ENCODE measurements around the gene LRRK1.

LRRK1 gene

GRCh38 chr15:101107101-101107500 lies 187.9 kb downstream of the LRRK1 start:
- Histone ChIP-seq H3K4me1 (ENCODE audit: insufficient read depth, low read length) (peaks cover 13% of the 10 kb centered on the region; the same call in 1 of the 2 replicates), H3K9ac (ENCODE audit: low read depth, low read length) (no peak overlapping the region), H3K4me3 (ENCODE audit: low read length) (no peak overlapping the region), H3K27ac (ENCODE audit: low read depth, low read length) (no peak overlapping the region), H3K27me3 (ENCODE audit: insufficient read depth, low read length) (no peaks in the 10 kb centered on the region), H3K9me3 (ENCODE audit: insufficient read depth, low read depth, low read length) (no peaks in the 10 kb centered on the region), H3K36me3 (ENCODE audit: insufficient read depth, low read length) (no peaks in the 10 kb centered on the region)
- WGBS, result 89% methylated on average over 7 of the region's 7 CpGs

GRCh38 chr15:101107625-101108460 lies 188.7 kb downstream of the LRRK1 start:
- Histone ChIP-seq H3K4me1 (ENCODE audit: insufficient read depth, low read length) (peaks cover 13% of the 10 kb centered on the region; the same call in 1 of the 2 replicates), H3K4me3 (ENCODE audit: low read length) (no peak overlapping the region), H3K36me3 (ENCODE audit: insufficient read depth, low read length) (no peaks in the 10 kb centered on the region), H3K9ac (ENCODE audit: low read depth, low read length) (no peak overlapping the region), H3K9me3 (ENCODE audit: insufficient read depth, low read depth, low read length) (no peaks in the 10 kb centered on the region), H3K27ac (ENCODE audit: low read depth, low read length) (no peak overlapping the region), H3K27me3 (ENCODE audit: insufficient read depth, low read length) (no peaks in the 10 kb centered on the region)
- 79% methylated on average over 6 of the region's 6 CpGs for WGBS

GRCh38 chr15:101108461-101108775 lies 189.3 kb downstream of the LRRK1 start:
- H3K9ac ChIP-seq (ENCODE audit: low read depth, low read length), result no peak overlapping the region
- H3K36me3 ChIP-seq (ENCODE audit: insufficient read depth, low read length), result no peaks in the 10 kb centered on the region
- WGBS, result 93% methylated on average over 10 of the region's 10 CpGs
- no peak overlapping the region for H3K4me3 ChIP-seq (ENCODE audit: low read length)
- no peaks in the 10 kb centered on the region for H3K9me3 ChIP-seq (ENCODE audit: insufficient read depth, low read depth, low read length)
- H3K27ac ChIP-seq (ENCODE audit: low read depth, low read length), result no peak overlapping the region
- H3K27me3 ChIP-seq (ENCODE audit: insufficient read depth, low read length), result no peaks in the 10 kb centered on the region
- peaks cover 13% of the 10 kb centered on the region; the same call in 1 of the 2 replicates for H3K4me1 ChIP-seq (ENCODE audit: insufficient read depth, low read length)

GRCh38 chr15:101108791-101109190 lies 189.6 kb downstream of the LRRK1 start:
- Histone ChIP-seq H3K9ac (ENCODE audit: low read depth, low read length) (no peak overlapping the region), H3K4me3 (ENCODE audit: low read length) (no peak overlapping the region), H3K4me1 (ENCODE audit: insufficient read depth, low read length) (peaks cover 13% of the 10 kb centered on the region; the same call in 1 of the 2 replicates), H3K36me3 (ENCODE audit: insufficient read depth, low read length) (no peaks in the 10 kb centered on the region), H3K27ac (ENCODE audit: low read depth, low read length) (no peak overlapping the region), H3K27me3 (ENCODE audit: insufficient read depth, low read length) (no peaks in the 10 kb centered on the region), H3K9me3 (ENCODE audit: insufficient read depth, low read depth, low read length) (no peaks in the 10 kb centered on the region)
- 97% methylated on average over 7 of the region's 7 CpGs for WGBS

GRCh38 chr15:101110681-101111569 lies 191.8 kb downstream of the LRRK1 start:
- Histone ChIP-seq H3K27ac (ENCODE audit: low read depth, low read length) (no peak overlapping the region), H3K27me3 (ENCODE audit: insufficient read depth, low read length) (no peaks in the 10 kb centered on the region), H3K9ac (ENCODE audit: low read depth, low read length) (no peak overlapping the region), H3K4me1 (ENCODE audit: insufficient read depth, low read length) (peaks cover 2% of the 10 kb centered on the region; the same call in 1 of the 2 replicates), H3K9me3 (ENCODE audit: insufficient read depth, low read depth, low read length) (no peaks in the 10 kb centered on the region), H3K36me3 (ENCODE audit: insufficient read depth, low read length) (no peaks in the 10 kb centered on the region), H3K4me3 (ENCODE audit: low read length) (no peak overlapping the region)
- 95% methylated on average over 21 of the region's 23 CpGs for WGBS

- H3K9me3 ChIP-seq (ENCODE audit: insufficient read depth, low read depth, low read length), result no peaks in the 10 kb centered on the region
- no peaks in the 10 kb centered on the region for H3K27me3 ChIP-seq (ENCODE audit: insufficient read depth, low read length)
- H3K9ac ChIP-seq (ENCODE audit: low read depth, low read length), result no peak overlapping the region
- no peak overlapping the region for H3K4me3 ChIP-seq (ENCODE audit: low read length)
- no peaks in the 10 kb centered on the region for H3K4me1 ChIP-seq (ENCODE audit: insufficient read depth, low read length)
- H3K36me3 ChIP-seq (ENCODE audit: insufficient read depth, low read length), result no peaks in the 10 kb centered on the region
- WGBS, result 95% methylated on average over 16 of the region's 16 CpGs
- no peak overlapping the region for H3K27ac ChIP-seq (ENCODE audit: low read depth, low read length)
Measured at GRCh38 chr15:101111570-101112262, 192.6 kb downstream of the LRRK1 start.

- no peaks in the 10 kb centered on the region for H3K36me3 ChIP-seq (ENCODE audit: insufficient read depth, low read length)
- no peaks in the 10 kb centered on the region for H3K4me1 ChIP-seq (ENCODE audit: insufficient read depth, low read length)
- H3K4me3 ChIP-seq (ENCODE audit: low read length), result no peak overlapping the region
- no peaks in the 10 kb centered on the region for H3K9me3 ChIP-seq (ENCODE audit: insufficient read depth, low read depth, low read length)
- no peak overlapping the region for H3K9ac ChIP-seq (ENCODE audit: low read depth, low read length)
- no peaks in the 10 kb centered on the region for H3K27me3 ChIP-seq (ENCODE audit: insufficient read depth, low read length)
- WGBS, result 90% methylated on average over 16 of the region's 16 CpGs
- H3K27ac ChIP-seq (ENCODE audit: low read depth, low read length), result no peak overlapping the region
Measured at GRCh38 chr15:101112336-101113113, 193.4 kb downstream of the LRRK1 start.

- Histone ChIP-seq H3K36me3 (ENCODE audit: insufficient read depth, low read length) (no peaks in the 10 kb centered on the region), H3K27me3 (ENCODE audit: insufficient read depth, low read length) (no peaks in the 10 kb centered on the region), H3K9ac (ENCODE audit: low read depth, low read length) (no peak overlapping the region), H3K9me3 (ENCODE audit: insufficient read depth, low read depth, low read length) (no peaks in the 10 kb centered on the region), H3K4me1 (ENCODE audit: insufficient read depth, low read length) (no peaks in the 10 kb centered on the region), H3K4me3 (ENCODE audit: low read length) (no peak overlapping the region), H3K27ac (ENCODE audit: low read depth, low read length) (no peak overlapping the region)
- WGBS, result 91% methylated on average over 19 of the region's 19 CpGs
Measured at GRCh38 chr15:101113114-101114005, 194.2 kb downstream of the LRRK1 start.

GRCh38 chr15:101114166-101114565 lies 195.0 kb downstream of the LRRK1 start:
- Histone ChIP-seq H3K27me3 (ENCODE audit: insufficient read depth, low read length) (no peaks in the 10 kb centered on the region), H3K36me3 (ENCODE audit: insufficient read depth, low read length) (no peaks in the 10 kb centered on the region), H3K9me3 (ENCODE audit: insufficient read depth, low read depth, low read length) (no peaks in the 10 kb centered on the region), H3K9ac (ENCODE audit: low read depth, low read length) (no peak overlapping the region), H3K4me3 (ENCODE audit: low read length) (no peak overlapping the region), H3K27ac (ENCODE audit: low read depth, low read length) (no peak overlapping the region), H3K4me1 (ENCODE audit: insufficient read depth, low read length) (no peaks in the 10 kb centered on the region)
- WGBS, result 66% methylated on average over 7 of the region's 10 CpGs

- Histone ChIP-seq H3K9ac (ENCODE audit: low read depth, low read length) (no peak overlapping the region), H3K27me3 (ENCODE audit: insufficient read depth, low read length) (no peaks in the 10 kb centered on the region), H3K36me3 (ENCODE audit: insufficient read depth, low read length) (no peaks in the 10 kb centered on the region), H3K4me3 (ENCODE audit: low read length) (no peak overlapping the region), H3K27ac (ENCODE audit: low read depth, low read length) (no peak overlapping the region), H3K9me3 (ENCODE audit: insufficient read depth, low read depth, low read length) (no peaks in the 10 kb centered on the region), H3K4me1 (ENCODE audit: insufficient read depth, low read length) (no peaks in the 10 kb centered on the region)
- WGBS, result 92% methylated on average over 4 of the region's 4 CpGs
Measured at GRCh38 chr15:101114610-101115009, 195.5 kb downstream of the LRRK1 start.
